K562 (cell line): ENCODE measurements around the gene TUBB1. TPM values are rescaled to one million over a fixed set of nuclear protein-coding genes. Genes with fewer than 3 reads are reported as not detected.

ENCODE experiments used
- ATF1 ChIP-seq, 2 experiments: fragments of 450-650 bp in 1 of 2; IDR thresholded peaks; 2 replicates each; pipeline ENCODE4 v1.6.1; 2016; ENCODE audit warnings: missing compliant biosample characterization in 1 of 2, missing genetic modification characterization in 1 of 2
- EHMT2 ChIP-seq: fragments of 450-650 bp; IDR thresholded peaks from 2 replicates; pipeline ENCODE4 v1.6.1; 2018; ENCODE audit warnings: antibody characterized with exemption
- GABPA ChIP-seq: fragments of 200-800 bp; sonication (Bioruptor generic); conservative IDR thresholded peaks from 2 replicates; pipeline ENCODE4 v1.6.1; 2016; ENCODE audit warnings: low read depth, missing genetic modification characterization, missing compliant biosample characterization
- KDM1A ChIP-seq, 2 experiments: fragments of 450-650 bp; IDR thresholded peaks; 2 replicates each; pipeline ENCODE4 v1.6.1; 2016; ENCODE audit warnings: mild to moderate bottlenecking in 2 of 2
- MAFG ChIP-seq: fragments of 450-650 bp; conservative IDR thresholded peaks from 2 replicates; pipeline ENCODE4 v1.6.1; 2016; ENCODE audit warnings: missing genetic modification characterization, missing compliant biosample characterization
- MAZ ChIP-seq, 2 experiments: fragments of 450-650 bp in 1 of 2; sonication (generic) in 1 of 2; formaldehyde crosslinking; IDR thresholded peaks in 1 of 2; conservative IDR thresholded peaks in 1 of 2; 2 replicates each; pipeline versions ENCODE4 v1.4.0 to v1.5.0; 2020; ENCODE audit warnings: mild to moderate bottlenecking in 1 of 2, missing genetic modification reagents in 1 of 2
- RCOR1 ChIP-seq, 2 experiments: IDR thresholded peaks; 2 replicates each; pipeline ENCODE4 v1.6.1; 2012; ENCODE audit warnings: low read depth in 2 of 2, low read length in 2 of 2, borderline replicate concordance in 1 of 2, improper control_type of control experiment in 1 of 2
- polyA plus RNA-seq, 8 experiments: library from polyadenylated mRNA; depleted of rRNA in 4 of 8; stranded (reverse) in 5 of 8; unstranded in 3 of 8; fragments of >200 nt; fragmentation: Nextera tagmentation in 2 of 8; fragmentation: Illumina TruSeq in 1 of 8; extraction: Ambion mirVana in 2 of 8; extraction: Trizol in 1 of 8; gene quantifications; 2 replicates each; pipeline versions ENCODE4 v1.2.1 to v1.2.3, GENCODE V29; 2011 to 2014; ENCODE audit warnings: inconsistent platforms in 1 of 8, missing spikeins in 1 of 8
- total RNA-seq, 7 experiments: library from RNA; depleted of rRNA in 6 of 7; stranded (reverse); fragments of >200 nt in 6 of 7; fragmentation: Illumina TruSeq in 2 of 7; extraction: Trizol in 2 of 7; gene quantifications; 2 replicates each; pipeline versions ENCODE4 v1.2.1 to v1.2.3, GENCODE V29; 2011 to 2021; ENCODE audit warnings: low replicate concordance in 1 of 7
- TF ChIP-seq, protein P1 (sequence below), 2 experiments: fragments of 450-650 bp in 1 of 2; sonication (generic) in 1 of 2; formaldehyde crosslinking in 1 of 2; IDR thresholded peaks; 2 replicates each; pipeline versions ENCODE4 v1.7.1 to v1.9.0; 2016 to 2022; ENCODE audit warnings: inconsistent platforms in 1 of 2, mild to moderate bottlenecking in 1 of 2, missing genetic modification reagents in 1 of 2
- TF ChIP-seq, protein P2 (sequence below): fragments of 250-450 bp; sonication (Bioruptor Pico); IDR thresholded peaks from 2 replicates; pipeline ENCODE4 v1.5.0; 2021
- TF ChIP-seq, protein P3 (sequence below): sonication (generic); formaldehyde crosslinking; IDR thresholded peaks from 2 replicates; pipeline ENCODE4 v1.8.1; 2022; ENCODE audit warnings: missing genetic modification reagents

Gene TUBB1
- total and polyA plus RNA-seq, 9 of the 15 experiments (the other 6 are each of a cell fraction or from before 2014, with no cell fraction given), result 1.5 to 3.9 (median 2.4) TPM

DNA sequence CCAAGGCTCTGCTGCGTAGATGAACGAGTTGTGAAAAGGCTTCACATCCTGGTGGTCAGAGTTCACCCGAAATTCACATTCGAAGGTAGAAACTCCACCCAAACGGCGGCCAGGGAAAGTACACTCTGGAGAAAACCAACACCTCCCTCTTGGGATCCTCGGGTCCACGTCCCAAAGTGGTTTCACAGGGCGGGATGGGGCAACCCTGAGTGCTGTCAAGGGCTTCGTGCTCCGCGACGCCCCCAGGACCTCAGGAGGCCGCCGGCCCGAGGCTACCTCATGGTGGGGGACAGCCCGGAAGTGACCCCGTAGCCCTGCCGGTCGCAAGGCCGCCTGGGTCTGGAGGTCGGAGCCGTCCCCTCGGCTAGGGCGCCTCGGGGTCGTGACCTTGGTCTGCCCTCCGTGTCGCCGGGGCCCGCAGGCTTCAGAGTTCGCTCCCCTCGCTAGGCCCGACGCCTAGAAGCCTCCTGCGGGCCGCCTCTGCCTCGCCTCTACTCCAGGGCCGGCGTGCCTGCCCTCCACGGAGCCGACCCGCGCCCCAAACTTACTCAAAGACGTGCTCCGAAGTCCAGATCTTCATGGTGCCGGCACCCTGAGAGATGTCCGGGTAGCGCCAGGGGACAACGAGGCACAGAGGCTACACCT, 23.0 kb downstream of the TUBB1 start, which contains the start of gene PRELID3B (continued):
- TF ChIP-seq, protein P1, sequence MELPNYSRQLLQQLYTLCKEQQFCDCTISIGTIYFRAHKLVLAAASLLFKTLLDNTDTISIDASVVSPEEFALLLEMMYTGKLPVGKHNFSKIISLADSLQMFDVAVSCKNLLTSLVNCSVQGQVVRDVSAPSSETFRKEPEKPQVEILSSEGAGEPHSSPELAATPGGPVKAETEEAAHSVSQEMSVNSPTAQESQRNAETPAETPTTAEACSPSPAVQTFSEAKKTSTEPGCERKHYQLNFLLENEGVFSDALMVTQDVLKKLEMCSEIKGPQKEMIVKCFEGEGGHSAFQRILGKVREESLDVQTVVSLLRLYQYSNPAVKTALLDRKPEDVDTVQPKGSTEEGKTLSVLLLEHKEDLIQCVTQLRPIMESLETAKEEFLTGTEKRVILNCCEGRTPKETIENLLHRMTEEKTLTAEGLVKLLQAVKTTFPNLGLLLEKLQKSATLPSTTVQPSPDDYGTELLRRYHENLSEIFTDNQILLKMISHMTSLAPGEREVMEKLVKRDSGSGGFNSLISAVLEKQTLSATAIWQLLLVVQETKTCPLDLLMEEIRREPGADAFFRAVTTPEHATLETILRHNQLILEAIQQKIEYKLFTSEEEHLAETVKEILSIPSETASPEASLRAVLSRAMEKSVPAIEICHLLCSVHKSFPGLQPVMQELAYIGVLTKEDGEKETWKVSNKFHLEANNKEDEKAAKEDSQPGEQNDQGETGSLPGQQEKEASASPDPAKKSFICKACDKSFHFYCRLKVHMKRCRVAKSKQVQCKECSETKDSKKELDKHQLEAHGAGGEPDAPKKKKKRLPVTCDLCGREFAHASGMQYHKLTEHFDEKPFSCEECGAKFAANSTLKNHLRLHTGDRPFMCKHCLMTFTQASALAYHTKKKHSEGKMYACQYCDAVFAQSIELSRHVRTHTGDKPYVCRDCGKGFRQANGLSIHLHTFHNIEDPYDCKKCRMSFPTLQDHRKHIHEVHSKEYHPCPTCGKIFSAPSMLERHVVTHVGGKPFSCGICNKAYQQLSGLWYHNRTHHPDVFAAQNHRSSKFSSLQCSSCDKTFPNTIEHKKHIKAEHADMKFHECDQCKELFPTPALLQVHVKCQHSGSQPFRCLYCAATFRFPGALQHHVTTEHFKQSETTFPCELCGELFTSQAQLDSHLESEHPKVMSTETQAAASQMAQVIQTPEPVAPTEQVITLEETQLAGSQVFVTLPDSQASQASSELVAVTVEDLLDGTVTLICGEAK (IDR thresholded peaks at IDR 0.05), result peak; percentile 45; the same call in 1 of the 2 replicates
- TF ChIP-seq, protein P1 (CRISPR knock-in tag; IDR thresholded peaks at IDR 0.05), result no peak
- TF ChIP-seq, protein P2, sequence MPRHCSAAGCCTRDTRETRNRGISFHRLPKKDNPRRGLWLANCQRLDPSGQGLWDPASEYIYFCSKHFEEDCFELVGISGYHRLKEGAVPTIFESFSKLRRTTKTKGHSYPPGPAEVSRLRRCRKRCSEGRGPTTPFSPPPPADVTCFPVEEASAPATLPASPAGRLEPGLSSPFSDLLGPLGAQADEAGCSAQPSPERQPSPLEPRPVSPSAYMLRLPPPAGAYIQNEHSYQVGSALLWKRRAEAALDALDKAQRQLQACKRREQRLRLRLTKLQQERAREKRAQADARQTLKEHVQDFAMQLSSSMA (CRISPR knock-in tag), result no peak
- TF ChIP-seq ATF1 (CRISPR knock-in tag; IDR thresholded peaks at IDR 0.05) (no peak), ATF1 (tag; IDR thresholded peaks at IDR 0.05) (peak; percentile 43; the same call in 1 of the 2 replicates), GABPA (peak; percentile 69), KDM1A (IDR thresholded peaks at IDR 0.05) (peak in 1 of 2 experiments; percentile 59; a peak in 1 of 4 replicates), EHMT2 (no peak), MAFG (no peak), MAZ (CRISPR knock-in tag; conservative IDR thresholded peaks at IDR 0.05 in 1 of 2, IDR thresholded peaks at IDR 0.05 in 1 of 2) (peak; percentile 51 to 70; a peak in 2 of 4 replicates), RCOR1 (IDR thresholded peaks at IDR 0.05; ENCODE audit: borderline replicate concordance in 1 of 2, low read depth in 2 of 2, low read length in 2 of 2) (no peak)
- TF ChIP-seq, protein P3, sequence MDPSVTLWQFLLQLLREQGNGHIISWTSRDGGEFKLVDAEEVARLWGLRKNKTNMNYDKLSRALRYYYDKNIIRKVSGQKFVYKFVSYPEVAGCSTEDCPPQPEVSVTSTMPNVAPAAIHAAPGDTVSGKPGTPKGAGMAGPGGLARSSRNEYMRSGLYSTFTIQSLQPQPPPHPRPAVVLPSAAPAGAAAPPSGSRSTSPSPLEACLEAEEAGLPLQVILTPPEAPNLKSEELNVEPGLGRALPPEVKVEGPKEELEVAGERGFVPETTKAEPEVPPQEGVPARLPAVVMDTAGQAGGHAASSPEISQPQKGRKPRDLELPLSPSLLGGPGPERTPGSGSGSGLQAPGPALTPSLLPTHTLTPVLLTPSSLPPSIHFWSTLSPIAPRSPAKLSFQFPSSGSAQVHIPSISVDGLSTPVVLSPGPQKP (CRISPR knock-in tag), result no peak
